GM18502 (cell line): ENCODE measurements around the gene UPF1.
A peak's percentile ranks its signal among the peaks of the same experiment; 100 is the strongest.
"Not testable (repeated sequence)": the region's sequence is repeated elsewhere in the genome, so short reads cannot be mapped to it uniquely, and the experiment has no call there.

Source experiments
- ATAC-seq: cut with Tn5 transposase; IDR thresholded peaks from one replicate; pipeline ENCODE4 v1.9.1; 2021; ENCODE audit warnings: mild to moderate bottlenecking; ENCODE audit not compliant: unreplicated experiment, poor library complexity

Gene UPF1

GRCh38 chr19:18798384-18799352 lies 33.1 kb upstream of the UPF1 start:
- ATAC-seq = no peak

- ATAC-seq = no peak
Observed at GRCh38 chr19:18799389-18799970, 32.3 kb upstream of the UPF1 start.

- no peak for ATAC-seq
Observed at GRCh38 chr19:18800079-18800478, 31.7 kb upstream of the UPF1 start.

- ATAC-seq = no peak
Observed at GRCh38 chr19:18800636-18801035, 31.1 kb upstream of the UPF1 start.

- ATAC-seq = no peak
Observed at GRCh38 chr19:18802354-18802753, 29.4 kb upstream of the UPF1 start.

- no peak for ATAC-seq
Observed at GRCh38 chr19:18803550-18804138, 28.1 kb upstream of the UPF1 start.

GRCh38 chr19:18804139-18804601 lies 27.6 kb upstream of the UPF1 start:
- no peak for ATAC-seq

GRCh38 chr19:18804643-18805042 lies 27.1 kb upstream of the UPF1 start:
- ATAC-seq = no peak

- ATAC-seq = no peak
Observed at GRCh38 chr19:18807861-18808331, 23.9 kb upstream of the UPF1 start.

GRCh38 chr19:18809149-18809868 lies 22.4 kb upstream of the UPF1 start:
- no peak for ATAC-seq

- ATAC-seq = not testable (repeated sequence)
Observed at GRCh38 chr19:18811638-18812037, 20.1 kb upstream of the UPF1 start.

- ATAC-seq = no peak
Observed at GRCh38 chr19:18814063-18814462, 17.7 kb upstream of the UPF1 start.

- no peak for ATAC-seq
Observed at GRCh38 chr19:18815673-18816072, 16.1 kb upstream of the UPF1 start.

- not testable (repeated sequence) for ATAC-seq
Observed at GRCh38 chr19:18816645-18817044, 15.1 kb upstream of the UPF1 start.

- no peak for ATAC-seq
Observed at GRCh38 chr19:18817574-18817973, 14.2 kb upstream of the UPF1 start.

- ATAC-seq = no peak
Observed at GRCh38 chr19:18828786-18829185, 3.0 kb upstream of the UPF1 start.

- ATAC-seq = no peak
Observed at GRCh38 chr19:18830488-18830887, 1.3 kb upstream of the UPF1 start.

- ATAC-seq = peak; percentile 30
Observed at GRCh38 chr19:18832306-18833140, 764 bp downstream of the UPF1 start.

- peak; percentile 5 for ATAC-seq
Observed at GRCh38 chr19:18833141-18833476, 1.4 kb downstream of the UPF1 start.
